Aorta (tissue), 5 donors: ENCODE results near the gene AUTS2. TPM values are rescaled to one million over a fixed set of nuclear protein-coding genes. Genes with fewer than 3 reads are reported as not detected.

ENCODE experiments used
- ATAC-seq: fragments of 200-7000 bp; cut with Tn5 transposase; one replicate; pipeline ENCODE4 v1.9.1; 2022; ENCODE audit warnings: moderate library complexity; ENCODE audit not compliant: low FRiP score
- DNase-seq, 2 donors: peaks; one replicate each; pipeline ENCODE4 v3.0.0-alpha.2; 2020
- H3K27ac ChIP-seq, 2 donors: one replicate each; pipeline ENCODE4 v1.5.1; 2013; ENCODE audit warnings: low read length in 2 of 2, mild to moderate bottlenecking in 2 of 2, moderate library complexity in 2 of 2, control low read depth in 1 of 2, inconsistent platforms in 1 of 2, low read depth in 1 of 2
- H3K27me3 ChIP-seq, 2 donors: one replicate each; pipeline ENCODE4 v1.6.1; 2013; ENCODE audit warnings: control low read depth in 1 of 2, low read length in 1 of 2, mild to moderate bottlenecking in 1 of 2, moderate library complexity in 1 of 2; ENCODE audit not compliant: insufficient read depth in 2 of 2, control insufficient read depth in 1 of 2
- H3K36me3 ChIP-seq, 2 donors: one replicate each; pipeline ENCODE4 v1.6.1; 2013; ENCODE audit warnings: control low read depth in 1 of 2, low read length in 1 of 2, mild to moderate bottlenecking in 1 of 2; ENCODE audit not compliant: insufficient read depth in 2 of 2, control insufficient read depth in 1 of 2
- H3K4me1 ChIP-seq, 2 donors: one replicate each; pipeline ENCODE4 v1.6.1; 2013; ENCODE audit warnings: low read length in 2 of 2, control low read depth in 1 of 2, mild to moderate bottlenecking in 1 of 2, moderate library complexity in 1 of 2; ENCODE audit not compliant: insufficient read depth in 2 of 2, control insufficient read depth in 1 of 2
- H3K4me3 ChIP-seq, 2 donors: one replicate each; pipeline ENCODE4 v1.5.1; 2013; ENCODE audit warnings: low read length in 2 of 2, control low read depth in 1 of 2, mild to moderate bottlenecking in 1 of 2
- H3K9me3 ChIP-seq: one replicate; pipeline ENCODE4 v1.6.1; 2013; ENCODE audit warnings: mild to moderate bottlenecking, low read length; ENCODE audit not compliant: control insufficient read depth
- WGBS, 2 donors: extraction: QIAGEN DNeasy Blood & Tissue Kit; methylation state at CpG; one replicate each; pipeline ENCODE4 v1.1.7; 2013; 5-methylcytosine and 5-hydroxymethylcytosine counted together
- intact Hi-C, 2 donors: fragments of 100-400 bp; cut with DNase I; formaldehyde crosslinking; loops; one replicate each; pipeline versions ENCODE4 v1.14.2 to v1.15.0; 2022
- polyA plus RNA-seq, 2 donors: library from polyadenylated mRNA; stranded (reverse); fragments of 200-250 nt; gene quantifications; one replicate each; pipeline ENCODE4 v1.2.3, GENCODE V29; 2013
- total RNA-seq, 2 donors: library from RNA; stranded (reverse); fragmentation: NEBNext Ultra II Directional; extraction: Animal tissue kit (Norgen Biotek cat#: 25700); gene quantifications; one replicate each; pipeline ENCODE4 v1.2.1, GENCODE V29; 2021
- donor health status: healthy with polysubstance abuse.
- donor health status: Bipolar disorder and iron deficiency.
- donor health status: DM: no; HTN: no; CAD: no.
- donor health status: DM: no; HTN: no; CAD: no.
- donor health status: DM: yes; HTN: yes; CAD: no.

AUTS2 gene
- total and polyA plus RNA-seq, 4 donors, result 3.9 to 102 (median 57.0) TPM

GRCh38 chr7:70837589-70837988 lies 1239.3 kb downstream of the AUTS2 start:
- Histone ChIP-seq H3K27me3 (no peaks in the 10 kb centered on the region), H3K27ac (no peak overlapping the region), H3K4me1 (no peaks in the 10 kb centered on the region), H3K4me3 (no peak overlapping the region), H3K9me3 (peaks cover 4% of the 10 kb centered on the region), H3K36me3 (no peaks in the 10 kb centered on the region)
- intact Hi-C loops, result no loop called here
- 85 to 89% methylated on average over 4 of the region's 4 CpGs for WGBS, 2 donors
- DNase-seq, result no peak
- no peak for ATAC-seq

DNA sequence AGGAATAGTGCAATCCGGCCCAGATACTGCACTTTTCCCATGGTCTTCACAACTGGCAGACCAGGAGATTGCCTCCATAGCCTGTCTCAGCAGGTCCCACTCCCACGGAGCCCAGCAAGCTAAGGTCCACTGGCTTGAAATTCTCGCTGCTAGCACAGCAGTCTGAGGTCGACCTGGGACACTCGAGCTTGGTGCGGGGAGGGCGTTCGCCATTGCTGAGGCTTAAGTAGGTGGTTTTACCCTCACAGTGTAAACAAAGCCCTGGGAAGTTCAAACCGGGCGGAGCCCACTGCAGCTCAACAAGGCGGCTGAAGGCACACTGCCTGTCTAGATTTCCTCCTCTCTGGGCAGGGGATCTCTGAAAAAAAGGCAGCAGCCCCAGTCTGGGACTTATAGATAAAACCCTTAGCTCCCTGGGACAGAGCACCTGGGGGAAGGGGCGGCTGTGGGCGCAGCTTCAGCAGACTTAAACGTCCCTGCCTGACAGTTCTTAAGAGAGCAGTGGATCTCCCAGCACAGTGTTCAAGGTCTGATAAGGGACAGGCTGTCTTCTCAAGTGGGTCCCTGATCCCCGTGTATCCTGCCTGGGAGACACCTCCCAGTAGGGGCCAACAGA lies 1240.1 kb downstream of the AUTS2 start:
- intact Hi-C loops, result no loop called here
- Histone ChIP-seq H3K4me3 (no peak overlapping the region), H3K4me1 (no peaks in the 10 kb centered on the region), H3K27ac (no peak overlapping the region), H3K27me3 (no peaks in the 10 kb centered on the region), H3K36me3 (no peaks in the 10 kb centered on the region), H3K9me3 (peaks cover 4% of the 10 kb centered on the region)
- DNase-seq (no peak), ATAC-seq (no peak)
- 83 to 90% methylated on average over 15 of the region's 15 CpGs for WGBS, 2 donors
